ENCODE data around the gene CHMP2A. TPM values are rescaled to one million over a fixed set of nuclear protein-coding genes. Genes with fewer than 3 reads are reported as not detected.

The CHMP2A gene
- total RNA-seq, 2 donors from 2014 or later: 109 to 121 TPM

DNA sequence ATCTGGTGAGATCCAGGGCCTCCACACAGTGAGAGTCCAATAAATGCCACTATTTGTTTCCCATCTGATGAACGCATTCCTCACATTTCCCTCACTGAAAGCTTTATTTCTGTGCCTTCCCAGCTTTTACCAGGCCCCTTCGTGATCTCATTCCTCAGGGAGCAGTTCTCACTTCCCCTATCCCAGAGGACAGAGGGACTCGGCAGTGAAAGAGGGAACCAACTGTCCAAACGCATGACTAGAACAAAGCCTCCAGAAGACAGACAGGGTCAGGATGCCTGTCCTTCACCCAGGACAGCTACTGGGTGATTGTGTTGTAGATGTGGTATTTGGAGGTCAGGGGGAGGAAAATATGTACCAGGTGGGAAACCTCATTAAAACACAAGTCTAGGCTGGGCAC, 33.3 kb downstream of the CHMP2A start:
- TF ChIP-seq, protein P1, sequence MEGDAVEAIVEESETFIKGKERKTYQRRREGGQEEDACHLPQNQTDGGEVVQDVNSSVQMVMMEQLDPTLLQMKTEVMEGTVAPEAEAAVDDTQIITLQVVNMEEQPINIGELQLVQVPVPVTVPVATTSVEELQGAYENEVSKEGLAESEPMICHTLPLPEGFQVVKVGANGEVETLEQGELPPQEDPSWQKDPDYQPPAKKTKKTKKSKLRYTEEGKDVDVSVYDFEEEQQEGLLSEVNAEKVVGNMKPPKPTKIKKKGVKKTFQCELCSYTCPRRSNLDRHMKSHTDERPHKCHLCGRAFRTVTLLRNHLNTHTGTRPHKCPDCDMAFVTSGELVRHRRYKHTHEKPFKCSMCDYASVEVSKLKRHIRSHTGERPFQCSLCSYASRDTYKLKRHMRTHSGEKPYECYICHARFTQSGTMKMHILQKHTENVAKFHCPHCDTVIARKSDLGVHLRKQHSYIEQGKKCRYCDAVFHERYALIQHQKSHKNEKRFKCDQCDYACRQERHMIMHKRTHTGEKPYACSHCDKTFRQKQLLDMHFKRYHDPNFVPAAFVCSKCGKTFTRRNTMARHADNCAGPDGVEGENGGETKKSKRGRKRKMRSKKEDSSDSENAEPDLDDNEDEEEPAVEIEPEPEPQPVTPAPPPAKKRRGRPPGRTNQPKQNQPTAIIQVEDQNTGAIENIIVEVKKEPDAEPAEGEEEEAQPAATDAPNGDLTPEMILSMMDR (IDR thresholded peaks at IDR 0.05): no peak

DNA sequence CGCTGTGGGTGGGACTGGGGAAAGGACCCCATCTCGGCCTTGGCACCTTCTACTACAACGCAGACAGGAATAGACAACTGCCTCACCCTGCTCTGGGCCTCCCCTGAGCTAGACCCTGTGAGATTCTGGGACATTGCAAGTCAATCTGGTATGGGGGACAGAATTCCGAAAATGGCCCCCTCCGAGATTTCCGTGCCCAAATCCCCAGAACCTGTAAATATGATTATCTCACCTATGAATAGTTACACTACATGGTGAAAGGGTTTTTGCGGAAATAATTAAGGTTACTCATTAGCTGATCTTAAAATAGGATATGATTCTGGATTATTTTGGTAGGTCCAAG, 34.7 kb downstream of the CHMP2A start:
- Histone ChIP-seq H3K27ac (peak overlapping the region; percentile 92 to 94), H3K9me3 (no peaks in the 10 kb centered on the region), H3K4me3 (peak overlapping the region; percentile 73 to 78), H3K36me3 (peaks cover 19% of the 10 kb centered on the region), H3K4me1 (peaks cover 0 to 30% of the 10 kb centered on the region in 2 donors), H3K27me3 (no peaks in the 10 kb centered on the region)
- TF ChIP-seq, protein P1 (IDR thresholded peaks at IDR 0.05): no peak
- DNase-seq (ENCODE audit: low spot score): no peak

More for the DNA sequence above, 33.3 kb downstream of the CHMP2A start:
- H3K4me1 ChIP-seq: peaks cover 0 to 23% of the 10 kb centered on the region in 2 donors
- no peak overlapping the region for H3K27ac ChIP-seq
- H3K9me3 ChIP-seq: no peaks in the 10 kb centered on the region
- no peak for DNase-seq (ENCODE audit: low spot score)
- H3K27me3 ChIP-seq: no peaks in the 10 kb centered on the region
- no peak overlapping the region for H3K4me3 ChIP-seq
- H3K36me3 ChIP-seq: peaks cover 7% of the 10 kb centered on the region

DNA sequence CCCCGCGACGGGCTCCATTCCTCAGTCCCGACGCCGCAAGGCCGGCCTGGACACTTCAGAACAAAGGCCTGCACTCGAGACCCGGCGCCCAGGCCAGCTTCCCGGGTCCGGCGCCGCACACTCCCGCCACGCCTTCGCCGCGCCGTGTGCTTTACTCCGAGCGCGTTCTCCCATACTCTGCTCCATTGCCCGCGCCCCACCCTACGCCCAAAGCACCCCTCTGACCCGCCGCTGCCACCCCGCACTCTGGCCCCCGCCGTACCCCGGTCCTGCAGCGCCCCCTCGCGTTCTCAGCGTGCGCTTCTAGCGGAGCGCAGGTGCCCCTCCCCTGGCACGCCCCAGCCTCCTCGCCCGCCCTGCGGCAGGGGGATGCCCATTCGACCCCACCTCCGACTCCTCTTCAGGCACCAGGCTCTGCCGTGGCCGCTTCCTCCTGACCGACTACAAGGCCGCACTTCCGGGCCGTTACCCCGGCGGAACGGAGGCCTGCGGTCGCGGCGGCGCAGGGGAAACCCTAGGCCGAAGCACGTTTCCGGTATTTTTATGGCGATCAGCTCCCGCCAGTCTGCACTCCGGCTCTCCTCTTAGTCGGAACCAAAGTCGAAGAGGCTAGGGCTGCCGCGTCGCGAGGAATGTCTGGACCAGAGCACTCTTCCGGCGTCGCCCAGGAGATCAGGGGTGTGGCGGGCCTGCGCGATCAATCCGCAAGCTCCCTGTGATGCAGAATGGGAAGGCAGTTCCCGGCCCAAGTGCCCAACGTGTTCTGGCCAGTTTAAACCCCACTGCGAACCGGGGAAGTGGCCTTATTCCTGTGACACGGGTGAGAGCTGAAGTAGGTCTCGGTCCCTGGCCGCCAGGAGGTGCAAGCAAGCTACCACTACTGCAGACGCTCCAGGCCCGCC, 35.3 kb downstream of the CHMP2A start, which contains the start of gene ZBTB45:
TSS of gene ZBTB45 (minus strand) at position 456 of the 902 bp plus-strand sequence. CDS start 2,137 bp downstream, outside the sequence.
- Histone ChIP-seq H3K36me3 (peaks cover 19% of the 10 kb centered on the region), H3K27me3 (no peaks in the 10 kb centered on the region), H3K27ac (peak within 1 kb of the TSS; percentile 92 to 94), H3K9me3 (no peaks in the 10 kb centered on the region), H3K4me1 (peaks cover 0 to 36% of the 10 kb centered on the region in 2 donors), H3K4me3 (peak within 1 kb of the TSS; percentile 73 to 78)
- TF ChIP-seq, protein P1 (IDR thresholded peaks at IDR 0.05): peak; percentile 49 to 58
- peak; percentile 94 for DNase-seq (ENCODE audit: low spot score)

DNA sequence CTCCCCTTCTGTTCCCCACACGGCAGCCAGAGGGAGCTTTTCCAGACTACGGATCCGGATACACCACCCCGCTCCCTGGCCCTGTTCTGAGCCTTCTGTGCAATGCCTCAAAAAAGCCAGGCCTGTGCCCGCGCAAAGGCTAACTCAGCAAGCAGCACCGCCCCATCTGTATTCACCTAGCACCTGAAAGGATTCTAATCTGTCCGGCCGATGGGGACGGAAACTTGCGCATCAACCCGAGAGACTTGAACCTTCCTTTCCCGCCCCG, 35.9 kb downstream of the CHMP2A start:
- TF ChIP-seq, protein P1 (IDR thresholded peaks at IDR 0.05): no peak
- Histone ChIP-seq H3K36me3 (peaks cover 19% of the 10 kb centered on the region), H3K4me3 (peak overlapping the region; percentile 73 to 78), H3K9me3 (no peaks in the 10 kb centered on the region), H3K4me1 (peaks cover 0 to 42% of the 10 kb centered on the region in 2 donors), H3K27me3 (no peaks in the 10 kb centered on the region), H3K27ac (peak overlapping the region; percentile 92 to 94)
- DNase-seq (ENCODE audit: low spot score): peak; percentile 66

DNA sequence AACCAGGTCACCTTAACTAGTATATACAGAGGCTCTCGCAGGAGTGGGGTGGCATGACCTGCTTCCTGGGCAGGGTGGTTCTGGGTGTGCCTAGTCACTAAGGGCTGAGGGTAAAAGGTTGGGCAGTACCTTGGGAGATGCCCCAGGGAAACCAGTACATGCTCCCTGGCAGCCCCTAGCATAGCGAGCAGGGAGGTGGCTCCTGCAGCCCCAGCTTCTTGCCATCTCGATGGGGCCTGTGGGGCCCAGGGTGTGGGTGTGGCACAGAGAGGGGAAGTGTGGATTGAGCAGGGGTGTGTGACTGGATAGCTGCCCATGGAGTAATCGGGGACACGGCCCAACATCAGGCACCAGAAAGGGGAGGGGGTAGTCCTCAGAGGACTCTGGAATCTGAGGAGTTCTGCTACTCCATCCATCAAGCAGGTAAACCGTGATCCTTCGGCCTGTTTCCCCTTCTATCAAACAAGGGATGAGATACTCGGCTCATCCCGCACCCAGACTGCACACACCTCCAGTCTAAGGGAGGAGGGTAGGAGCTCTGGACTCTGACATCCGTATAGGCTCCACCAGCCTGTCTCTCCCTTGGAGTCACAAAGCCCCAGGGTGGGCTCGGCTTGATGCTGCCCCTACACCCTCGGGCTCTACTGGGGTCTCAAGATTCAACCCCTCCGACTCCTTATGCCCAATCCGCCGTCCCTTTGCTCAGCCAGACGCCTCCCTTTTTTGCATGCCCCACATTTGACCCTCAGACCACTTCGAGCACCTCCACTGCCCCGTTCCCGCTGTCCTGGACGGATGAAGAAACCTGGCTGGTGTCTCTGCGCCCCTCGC, 36.4 kb downstream of the CHMP2A start:
- Histone ChIP-seq H3K27me3 (no peaks in the 10 kb centered on the region), H3K4me1 (peaks cover 0 to 47% of the 10 kb centered on the region in 2 donors), H3K27ac (peak overlapping the region; percentile 92 to 94), H3K36me3 (peaks cover 19% of the 10 kb centered on the region), H3K9me3 (no peaks in the 10 kb centered on the region), H3K4me3 (peak overlapping the region; percentile 73 to 78)
- TF ChIP-seq, protein P1 (IDR thresholded peaks at IDR 0.05): peak in 1 of 2 donors; percentile 63
- DNase-seq (ENCODE audit: low spot score): no peak

Measured in right atrium auricular region (tissue), 2 donors.